ENCODE data around the gene YEATS2.
"Not testable (repeated sequence)": the region's sequence is repeated elsewhere in the genome, so short reads cannot be mapped to it uniquely, and the experiment has no call there.

YEATS2 gene

DNA sequence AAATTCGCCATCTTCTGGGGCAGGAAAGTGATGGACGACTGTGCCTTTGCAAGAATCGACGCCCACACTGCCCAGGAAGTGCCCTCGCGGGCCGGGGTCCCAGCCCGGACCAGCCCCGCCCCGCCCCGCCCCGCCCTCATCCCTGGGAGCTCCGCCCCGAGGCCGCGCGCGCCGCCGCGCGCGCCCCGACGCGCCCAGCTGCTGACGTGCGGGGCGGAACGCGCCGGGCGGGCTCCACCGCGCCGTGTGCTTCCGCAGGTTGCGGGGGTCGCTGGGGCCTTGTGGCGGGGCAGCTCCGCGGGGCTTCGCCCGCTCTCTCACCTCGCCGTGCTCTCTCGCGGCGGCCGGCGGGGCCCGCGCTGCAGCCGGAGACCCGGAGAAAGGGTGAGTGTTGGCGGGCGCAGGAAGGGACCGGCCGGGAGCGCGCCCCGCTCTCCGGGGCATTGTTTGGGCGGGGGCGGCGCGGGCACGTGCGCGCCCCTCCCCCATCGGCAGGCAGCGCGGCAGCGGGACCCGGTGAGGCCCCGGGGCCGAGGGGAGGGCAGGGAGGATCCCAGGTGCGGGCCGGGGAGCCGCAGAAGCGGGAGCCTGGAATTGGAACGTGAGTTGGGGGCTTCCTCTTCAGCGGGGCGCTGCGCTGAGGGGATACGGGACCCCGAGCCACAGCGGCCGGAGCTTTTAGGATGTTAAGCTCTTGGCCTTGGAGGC is at the start of gene YEATS2:
YEATS2 (plus strand) TSS at position 188 of the 708 bp plus-strand sequence. CDS start 17,366 bp downstream, outside the sequence.
- DNase-seq = peak; percentile 66

DNA sequence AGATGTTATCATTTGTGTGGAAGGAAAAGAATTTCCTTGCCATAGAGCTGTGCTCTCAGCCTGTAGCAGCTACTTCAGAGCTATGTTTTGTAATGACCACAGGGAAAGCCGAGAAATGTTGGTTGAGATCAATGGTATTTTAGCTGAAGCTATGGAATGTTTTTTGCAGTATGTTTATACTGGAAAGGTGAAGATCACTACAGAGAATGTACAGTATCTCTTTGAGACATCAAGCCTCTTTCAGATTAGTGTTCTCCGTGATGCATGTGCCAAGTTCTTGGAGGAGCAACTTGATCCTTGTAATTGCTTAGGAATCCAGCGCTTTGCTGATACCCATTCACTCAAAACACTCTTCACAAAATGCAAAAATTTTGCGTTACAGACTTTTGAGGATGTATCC is 47.0 kb upstream of the YEATS2 start:
- DNase-seq = no peak

DNA sequence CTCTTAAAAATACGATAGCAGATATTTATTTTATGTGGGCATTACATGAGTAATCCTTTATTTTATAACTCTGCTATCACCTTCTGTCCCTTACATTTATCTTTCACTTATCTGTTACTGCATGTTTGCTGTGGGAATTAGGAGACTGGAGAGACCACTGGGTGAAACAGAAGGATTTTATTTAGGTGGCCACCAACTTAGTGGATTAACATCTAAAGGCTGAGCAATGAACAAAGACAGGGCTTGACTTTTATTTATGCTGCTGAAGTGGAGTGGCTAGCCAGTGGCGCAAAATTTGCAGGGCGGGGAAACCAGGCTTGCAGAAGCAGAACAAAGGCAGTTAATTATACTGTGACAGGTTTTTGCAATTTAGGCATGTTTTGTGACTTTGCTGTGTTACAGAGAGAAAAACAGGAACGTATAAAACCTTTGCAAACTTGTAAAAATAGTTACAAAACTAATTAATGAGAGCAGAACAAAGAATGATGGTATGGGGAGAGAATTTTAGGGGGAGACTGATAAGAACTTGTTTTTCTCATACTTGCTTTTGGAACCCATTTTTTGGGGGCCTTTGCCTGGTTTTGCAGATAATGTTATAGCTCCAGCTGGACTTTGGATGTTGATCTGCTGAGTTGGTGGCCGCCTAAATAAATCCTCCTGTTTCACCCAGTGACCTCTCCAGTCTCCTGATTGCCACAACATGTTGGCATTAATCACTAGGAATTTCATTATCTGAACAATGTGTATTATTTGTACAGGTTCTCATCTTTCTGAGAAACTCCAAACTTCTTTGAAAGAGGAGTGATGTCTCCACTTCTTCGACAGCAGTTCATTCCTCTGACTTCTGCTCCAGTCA is 44.2 kb upstream of the YEATS2 start:
- peak; percentile 40 for DNase-seq

DNA sequence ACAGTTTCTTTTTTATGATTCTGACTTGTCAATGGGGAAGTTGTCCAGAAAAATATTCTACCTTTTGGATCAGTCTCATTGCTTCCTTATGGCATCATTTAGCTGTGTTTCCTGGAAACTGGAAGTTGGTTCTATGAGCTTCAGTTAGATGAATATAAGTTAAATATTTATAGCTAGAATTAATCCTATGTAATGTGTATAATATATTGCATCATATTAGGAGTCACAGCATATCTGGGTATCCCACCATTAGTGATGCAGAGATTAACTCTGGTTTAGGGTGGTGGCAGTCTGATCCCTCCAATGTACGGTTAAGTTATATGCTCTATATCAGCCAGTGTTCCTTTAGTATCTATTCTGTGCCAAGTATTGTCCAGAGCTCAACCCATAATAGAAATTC is 42.9 kb upstream of the YEATS2 start:
- no peak for DNase-seq

DNA sequence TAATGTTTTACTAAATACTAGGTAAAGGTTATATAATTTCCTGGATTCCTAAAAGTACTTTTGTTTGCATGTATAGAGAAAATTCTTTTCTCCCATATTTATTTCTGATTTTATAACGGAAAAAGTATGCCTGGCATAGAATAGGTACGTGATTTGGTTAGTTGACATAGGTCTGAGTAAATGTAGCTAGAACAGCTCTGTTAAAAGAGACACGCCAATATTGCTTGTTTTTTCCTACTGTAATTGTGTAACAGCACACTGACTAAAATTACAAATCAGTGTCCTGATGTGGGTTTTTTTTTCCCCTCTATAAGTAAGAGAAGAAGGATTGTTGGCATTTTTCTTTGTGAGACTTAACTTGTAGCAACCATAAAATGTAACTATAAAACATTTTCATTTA is 35.5 kb upstream of the YEATS2 start:
- DNase-seq = no peak

GRCh38 chr3:183664913-183665381 is 32.6 kb upstream of the YEATS2 start:
- no peak for DNase-seq

GRCh38 chr3:183680061-183680460 is 17.5 kb upstream of the YEATS2 start:
- no peak for DNase-seq

DNA sequence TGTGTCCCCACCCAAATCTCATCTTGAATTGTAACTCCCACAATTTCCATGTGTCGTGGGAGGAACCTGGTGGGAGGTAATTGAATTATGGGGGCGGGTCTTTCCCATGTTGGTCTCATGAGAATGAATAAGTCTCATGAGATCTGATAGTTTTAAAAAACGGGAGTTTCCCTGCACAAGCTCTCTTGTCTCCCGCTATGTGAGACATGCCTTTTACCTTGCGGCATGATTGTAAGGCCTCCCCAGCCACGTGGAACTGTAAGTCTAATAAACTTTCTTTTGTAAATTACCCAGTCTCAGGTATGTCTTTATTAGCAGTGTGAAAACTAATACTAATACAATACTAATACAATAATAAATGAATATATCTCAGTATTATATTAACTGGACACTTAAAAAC is 9.9 kb upstream of the YEATS2 start:
- no peak for DNase-seq

- DNase-seq = no peak
Observed at GRCh38 chr3:183688874-183689273, 8.7 kb upstream of the YEATS2 start.

GRCh38 chr3:183689621-183690020 is 8.0 kb upstream of the YEATS2 start:
- DNase-seq = not testable (repeated sequence)

- no peak for DNase-seq
Observed at GRCh38 chr3:183690402-183690995, 7.1 kb upstream of the YEATS2 start.

- DNase-seq = no peak
Observed at GRCh38 chr3:183692436-183692835, 5.2 kb upstream of the YEATS2 start.

- DNase-seq = no peak
Observed at GRCh38 chr3:183695569-183696364, 1.8 kb upstream of the YEATS2 start.

GRCh38 chr3:183697123-183697609 is 431 bp upstream of the YEATS2 start:
- no peak for DNase-seq

GRCh38 chr3:183698318-183698751 is 738 bp downstream of the YEATS2 start:
- peak; percentile 51 for DNase-seq

DNA sequence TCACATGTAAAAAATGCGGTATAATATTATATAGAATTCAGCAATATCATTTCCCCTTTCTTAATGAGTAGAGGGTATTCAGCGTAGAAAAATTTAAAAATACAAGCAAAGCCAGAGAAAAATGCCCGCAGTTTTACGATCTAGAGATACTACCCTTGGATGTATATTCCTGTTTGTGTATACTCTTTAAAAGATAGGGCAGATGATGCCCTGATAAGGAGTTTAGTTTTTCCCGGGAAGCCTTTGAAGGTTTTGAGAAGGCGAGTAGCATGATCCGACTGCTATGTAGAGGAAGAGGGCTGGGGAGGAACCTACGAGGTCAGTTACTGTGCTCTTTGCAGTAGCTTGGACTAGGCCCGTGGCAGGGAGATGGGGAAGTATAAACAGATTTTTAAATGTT is 1.2 kb downstream of the YEATS2 start:
- DNase-seq = peak; percentile 49

GRCh38 chr3:183699238-183699947 is 1.8 kb downstream of the YEATS2 start:
- no peak for DNase-seq

- no peak for DNase-seq
Observed at GRCh38 chr3:183701744-183702143, 4.1 kb downstream of the YEATS2 start.

- DNase-seq = not testable (repeated sequence)
Observed at GRCh38 chr3:183703892-183704291, 6.3 kb downstream of the YEATS2 start.

- DNase-seq = no peak
Observed at GRCh38 chr3:183710231-183710630, 12.6 kb downstream of the YEATS2 start.

DNA sequence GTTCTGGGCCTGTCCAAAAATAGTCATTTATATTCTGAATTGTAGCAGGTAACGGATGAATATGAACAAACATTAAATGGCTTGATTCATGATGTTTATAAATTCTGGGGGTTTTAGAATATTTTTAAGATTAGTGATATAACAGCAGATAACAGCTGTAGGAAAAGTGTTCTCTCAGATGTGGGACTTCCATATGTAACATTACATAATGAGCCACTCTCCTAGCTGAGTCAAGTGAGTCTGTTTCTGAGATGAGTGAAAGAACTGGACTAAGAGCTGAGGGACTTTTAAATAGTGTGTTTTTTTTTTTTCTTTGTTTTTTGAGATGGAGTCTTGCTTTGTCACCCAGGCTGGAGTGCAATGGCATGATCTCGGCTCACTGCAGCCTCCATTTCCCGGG is 13.9 kb downstream of the YEATS2 start:
- DNase-seq = no peak

DNA sequence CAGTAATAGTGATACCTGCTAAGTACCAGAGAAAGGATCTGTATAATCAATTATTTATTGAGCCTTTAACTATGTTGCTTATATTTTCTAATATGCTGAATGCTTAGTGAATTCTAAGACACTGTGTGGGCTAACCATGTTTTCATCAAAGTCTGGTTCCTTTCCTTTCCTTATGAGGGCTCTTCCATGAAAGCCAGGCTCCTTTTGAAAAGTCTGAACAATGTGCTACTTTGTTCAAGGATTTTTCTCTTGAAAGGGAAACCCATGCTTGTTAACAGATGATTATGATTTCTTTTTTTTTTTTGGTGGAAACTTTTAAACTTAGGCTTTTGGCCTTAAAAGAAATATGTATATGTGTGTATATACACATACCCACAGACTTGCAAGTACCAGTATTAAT is 17.0 kb downstream of the YEATS2 start:
- DNase-seq = no peak
